OCI-LY7 (cell line): ENCODE data around the gene CLTB. TPM values are rescaled to one million over a fixed set of nuclear protein-coding genes. Genes with fewer than 3 reads are reported as not detected.

Experiments used
- BruUV-seq: library from RNA; stranded (reverse); fragments of 400-500 nt; replicated peaks from 2 replicates; lab custom pipeline; 2021; lab: Mats Ljungman, UMichigan
- CTCF ChIA-PET: fragments of 300-600 bp; sonication (Branson Sonifier 250); formaldehyde crosslinking; loops from one replicate; lab custom pipeline; 2022; ENCODE audit warnings: antibody characterized with exemption; ENCODE audit not compliant: unreplicated experiment; lab: Charles Lee
- POLR2A ChIA-PET: fragments of 300-600 bp; sonication (Branson Sonifier 250); formaldehyde crosslinking; loops from one replicate; lab custom pipeline; 2022; ENCODE audit warnings: antibody characterized with exemption; lab: Charles Lee
- DNase-seq: peaks from one replicate; pipeline ENCODE4 v3.0.0-alpha.2; 2015; ENCODE audit warnings: low spot score
- H2AFZ ChIP-seq: fragments of 200-600 bp; sonication (generic), shearing (Covaris generic); 2 replicates; pipeline ENCODE4 v1.6.1; 2014; ENCODE audit warnings: mild to moderate bottlenecking, antibody characterized with exemption, low read length, moderate library complexity
- H3K27ac ChIP-seq: fragments of 200-600 bp; sonication (generic); 2 replicates; pipeline ENCODE4 v1.5.1; 2014; ENCODE audit warnings: mixed run types, low read depth, mild to moderate bottlenecking, moderate library complexity, low read length, inconsistent platforms; ENCODE audit not compliant: poor library complexity, severe bottlenecking
- H3K36me3 ChIP-seq: fragments of 200-600 bp; sonication (generic); 2 replicates; pipeline ENCODE4 v1.6.1; 2014; ENCODE audit warnings: mild to moderate bottlenecking, antibody characterized with exemption, low read length, moderate library complexity, mixed read lengths; ENCODE audit not compliant: insufficient read depth
- H3K4me1 ChIP-seq: fragments of 200-600 bp; sonication (generic); 2 replicates; pipeline ENCODE4 v1.5.1; 2014; ENCODE audit warnings: mild to moderate bottlenecking, low read length; ENCODE audit not compliant: insufficient read depth, poor library complexity, severe bottlenecking
- H3K4me2 ChIP-seq: fragments of 200-600 bp; sonication (generic); 2 replicates; pipeline ENCODE4 v1.6.1; 2014; ENCODE audit warnings: mild to moderate bottlenecking, low read length
- H3K4me3 ChIP-seq: fragments of 200-600 bp; sonication (generic); 2 replicates; pipeline ENCODE4 v1.5.1; 2014; ENCODE audit warnings: mild to moderate bottlenecking, low read depth, low read length; ENCODE audit not compliant: poor library complexity, severe bottlenecking
- H3K79me2 ChIP-seq: fragments of 200-600 bp; sonication (generic); 2 replicates; pipeline ENCODE4 v1.6.1; 2016; ENCODE audit warnings: low read depth, mild to moderate bottlenecking, low read length, moderate library complexity, mixed read lengths; ENCODE audit not compliant: insufficient read depth
- H3K9me2 ChIP-seq: fragments of 200-600 bp; sonication (generic); 2 replicates; pipeline ENCODE4 v1.6.1; 2016; ENCODE audit warnings: mild to moderate bottlenecking, low read length, mixed read lengths; ENCODE audit not compliant: insufficient read depth
- H3K9me3 ChIP-seq: fragments of 200-600 bp; sonication (generic); 2 replicates; pipeline ENCODE4 v1.6.1; 2014; ENCODE audit warnings: mild to moderate bottlenecking, mixed run types, low read length, mixed read lengths
- H4K20me1 ChIP-seq: fragments of 200-600 bp; sonication (generic); 2 replicates; pipeline ENCODE4 v1.6.1; 2014; ENCODE audit warnings: mild to moderate bottlenecking, antibody characterized with exemption, low read length, moderate library complexity, mixed read lengths; ENCODE audit not compliant: insufficient read depth
- EZH2phosphoT487 ChIP-seq: fragments of 200-600 bp; sonication (generic); IDR thresholded peaks from 2 replicates; pipeline ENCODE4 v1.6.1; 2018; ENCODE audit warnings: low read depth, borderline replicate concordance, mild to moderate bottlenecking, mixed run types, antibody characterized with exemption, low read length, moderate library complexity, mixed read lengths
- intact Hi-C: fragments of 100-400 bp; cut with micrococcal nuclease; formaldehyde crosslinking; loops from one replicate; pipeline ENCODE4 v1.10.0; 2022; ENCODE audit not compliant: unreplicated experiment
- total RNA-seq, 2 experiments: library from RNA; depleted of rRNA in 1 of 2; stranded (reverse); fragments of >200 nt in 1 of 2; shearing (Covaris generic) in 1 of 2; gene quantifications; 2 replicates each; pipeline ENCODE4 v1.2.3, GENCODE V29; 2014 to 2022
- TF ChIP-seq, protein P1 (sequence below): fragments of 200-600 bp; sonication (generic); conservative IDR thresholded peaks from 2 replicates; pipeline ENCODE4 v1.5.1; 2014; ENCODE audit warnings: mild to moderate bottlenecking, antibody characterized with exemption, low read length, moderate library complexity, mixed read lengths

Gene CLTB
- total RNA-seq, 2 experiments from 2014 or later: 53.0 to 53.4 TPM

DNA sequence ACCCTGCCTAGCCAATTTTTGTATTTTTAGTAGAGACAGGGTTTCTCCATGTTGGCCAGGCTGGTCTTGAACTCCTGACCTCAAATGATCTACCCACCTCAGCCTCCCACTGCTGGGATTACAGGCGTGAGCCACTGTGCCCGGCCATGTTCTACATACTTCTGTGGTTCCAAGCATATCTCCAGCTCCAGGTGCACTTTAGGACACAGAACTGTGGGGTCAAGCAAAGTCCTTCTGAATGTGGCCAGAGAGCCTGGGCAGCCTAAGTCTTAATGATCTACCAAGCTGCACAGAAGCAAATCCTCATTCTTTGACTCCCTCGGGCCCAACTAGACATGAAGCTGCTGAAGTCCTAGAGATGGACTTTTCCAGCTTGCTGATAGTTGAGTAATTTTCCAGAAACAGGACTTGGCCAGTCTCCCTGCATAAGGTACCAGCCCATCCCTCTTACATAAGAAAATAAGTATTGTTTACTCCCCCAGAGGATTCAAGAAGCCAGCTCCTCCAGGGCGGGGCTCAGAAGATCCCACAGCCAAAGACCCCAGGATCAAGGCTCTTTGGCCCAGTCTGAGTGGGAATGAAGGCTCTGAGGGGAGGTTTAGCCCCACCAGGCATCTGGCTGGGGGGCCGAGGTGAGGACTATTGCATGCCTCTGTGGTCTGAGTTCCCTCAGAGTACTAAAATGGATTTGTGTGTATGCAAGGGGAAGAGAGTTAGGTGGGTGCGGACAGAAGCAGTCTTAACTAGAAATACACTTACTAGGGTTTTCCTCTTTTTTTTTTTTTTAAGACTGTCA, 8.7 kb downstream of the CLTB start:
- Histone ChIP-seq H4K20me1 (no peaks in the 10 kb centered on the region), H3K4me2 (no peak overlapping the region), H3K4me3 (no peak overlapping the region), H3K4me1 (peaks cover 6% of the 10 kb centered on the region), H3K79me2 (no peaks in the 10 kb centered on the region), H3K27ac (no peak overlapping the region), H2AFZ (no peak overlapping the region), H3K36me3 (peaks cover 22% of the 10 kb centered on the region; the same call in 1 of the 2 replicates), H3K9me3 (no peaks in the 10 kb centered on the region), H3K9me2 (no peaks in the 10 kb centered on the region)
- no peak for DNase-seq
- POLR2A ChIA-PET: interaction anchor here (0.6 to 0.7 kb wide), 3 partner anchors 36 to 251 kb away, joined by 3 to 4 read pairs (median 3); partner anchors contain the start of gene KIAA1191
- TF ChIP-seq, protein P1, sequence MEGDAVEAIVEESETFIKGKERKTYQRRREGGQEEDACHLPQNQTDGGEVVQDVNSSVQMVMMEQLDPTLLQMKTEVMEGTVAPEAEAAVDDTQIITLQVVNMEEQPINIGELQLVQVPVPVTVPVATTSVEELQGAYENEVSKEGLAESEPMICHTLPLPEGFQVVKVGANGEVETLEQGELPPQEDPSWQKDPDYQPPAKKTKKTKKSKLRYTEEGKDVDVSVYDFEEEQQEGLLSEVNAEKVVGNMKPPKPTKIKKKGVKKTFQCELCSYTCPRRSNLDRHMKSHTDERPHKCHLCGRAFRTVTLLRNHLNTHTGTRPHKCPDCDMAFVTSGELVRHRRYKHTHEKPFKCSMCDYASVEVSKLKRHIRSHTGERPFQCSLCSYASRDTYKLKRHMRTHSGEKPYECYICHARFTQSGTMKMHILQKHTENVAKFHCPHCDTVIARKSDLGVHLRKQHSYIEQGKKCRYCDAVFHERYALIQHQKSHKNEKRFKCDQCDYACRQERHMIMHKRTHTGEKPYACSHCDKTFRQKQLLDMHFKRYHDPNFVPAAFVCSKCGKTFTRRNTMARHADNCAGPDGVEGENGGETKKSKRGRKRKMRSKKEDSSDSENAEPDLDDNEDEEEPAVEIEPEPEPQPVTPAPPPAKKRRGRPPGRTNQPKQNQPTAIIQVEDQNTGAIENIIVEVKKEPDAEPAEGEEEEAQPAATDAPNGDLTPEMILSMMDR: no peak
- no peak for TF ChIP-seq EZH2phosphoT487
- intact Hi-C loops: no loop called here
- CTCF ChIA-PET: interaction anchor here (1.3 kb wide), 1 partner anchor 88 kb away, joined by 3 read pairs; no protein-coding TSS in a partner anchor
- no TSS peak for BruUV-seq

GRCh38 chr5:176406436-176407052, 9.8 kb downstream of the CLTB start:
- no peak for TF ChIP-seq EZH2phosphoT487
- TF ChIP-seq, protein P1: no peak
- no peak overlapping the region for H3K4me3 ChIP-seq
- no peak overlapping the region for H3K4me2 ChIP-seq
- no peak overlapping the region for H3K27ac ChIP-seq
- DNase-seq: no peak
- H3K36me3 ChIP-seq: peaks cover 22% of the 10 kb centered on the region; the same call in 1 of the 2 replicates
- H3K79me2 ChIP-seq: no peaks in the 10 kb centered on the region
- no peaks in the 10 kb centered on the region for H3K9me2 ChIP-seq
- intact Hi-C loops: no loop called here
- ChIA-PET POLR2A (interaction anchor here (0.5 to 0.6 kb wide), 2 partner anchors 54 to 137 kb away, joined by 4 read pairs; no protein-coding TSS in a partner anchor), CTCF (interaction anchor here (0.9 to 1.3 kb wide), 2 partner anchors 30 to 87 kb away, joined by 3 to 5 read pairs; no protein-coding TSS in a partner anchor)
- H3K4me1 ChIP-seq: peaks cover 6% of the 10 kb centered on the region
- no TSS peak for BruUV-seq
- H3K9me3 ChIP-seq: no peaks in the 10 kb centered on the region
- H4K20me1 ChIP-seq: no peaks in the 10 kb centered on the region
- no peak overlapping the region for H2AFZ ChIP-seq
